Measurements from ENCODE around the gene APOL1.

DNA sequence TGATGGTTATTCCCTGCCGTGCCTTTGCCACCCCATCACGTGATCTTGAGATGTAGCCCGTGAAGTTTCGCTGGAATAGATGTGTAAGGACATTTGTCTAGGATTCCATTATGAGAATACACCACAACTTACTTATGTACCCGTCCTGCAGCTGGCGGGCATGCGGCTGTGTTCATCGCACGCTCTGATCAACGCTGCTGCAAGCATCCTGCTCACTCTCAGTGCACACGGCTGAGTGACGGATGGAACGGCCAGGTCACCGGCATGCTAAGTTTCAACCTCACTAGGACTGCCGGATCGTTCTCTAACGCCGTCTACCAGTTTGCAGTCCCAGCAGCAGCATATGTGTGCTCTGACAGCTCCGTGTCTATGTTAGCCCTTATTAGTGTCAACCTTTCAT is 44.6 kb downstream of the APOL1 start:
- TF ChIP-seq CTCF (IDR thresholded peaks at IDR 0.05) (no peak), ZFX (IDR thresholded peaks at IDR 0.05; ENCODE audit: borderline replicate concordance) (no peak)

Data from 22Rv1 (cell line).